Measurements from ENCODE around the gene SPEG.

SPEG gene

DNA sequence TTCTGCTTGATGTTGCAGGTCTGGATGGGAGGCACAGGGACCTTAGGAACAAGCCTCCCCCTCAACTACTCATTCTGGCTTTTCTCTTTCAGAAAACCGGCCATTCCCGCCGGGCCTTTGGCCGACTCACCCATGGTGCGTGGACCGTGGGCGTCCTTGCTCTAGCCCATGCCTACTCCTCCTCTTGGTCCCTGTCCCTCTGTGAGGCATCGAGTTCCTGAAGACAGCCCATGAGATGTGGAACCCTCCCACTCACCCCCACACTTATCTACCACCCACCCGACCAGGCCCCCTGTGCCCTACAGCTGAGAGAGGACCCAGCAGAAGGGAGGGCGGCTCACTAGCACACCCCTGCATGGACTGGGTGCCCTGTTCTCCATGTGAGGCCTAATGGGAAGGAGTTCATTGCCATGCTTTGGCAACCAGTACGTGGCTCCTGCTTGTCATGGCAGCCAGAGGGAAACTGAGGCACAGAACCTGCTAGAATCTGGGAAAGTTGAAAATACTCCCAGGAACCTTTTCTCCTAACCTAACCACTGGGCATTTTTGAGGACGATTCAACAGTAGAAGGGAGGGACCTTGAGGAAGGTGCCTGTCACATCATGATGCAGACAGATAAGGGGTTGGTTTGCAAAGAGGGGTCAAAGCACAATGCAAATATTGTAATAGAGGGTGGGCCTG, 8.5 kb downstream of the SPEG start:
- DNase-seq (ENCODE audit: low read depth), result no peak
- TF ChIP-seq CTCF (IDR thresholded peaks at IDR 0.05; ENCODE audit: insufficient read depth, low read depth, low read length, missing control alignments), result no peak
- no peak overlapping the region for H3K4me3 ChIP-seq (ENCODE audit: low read length)

DNA sequence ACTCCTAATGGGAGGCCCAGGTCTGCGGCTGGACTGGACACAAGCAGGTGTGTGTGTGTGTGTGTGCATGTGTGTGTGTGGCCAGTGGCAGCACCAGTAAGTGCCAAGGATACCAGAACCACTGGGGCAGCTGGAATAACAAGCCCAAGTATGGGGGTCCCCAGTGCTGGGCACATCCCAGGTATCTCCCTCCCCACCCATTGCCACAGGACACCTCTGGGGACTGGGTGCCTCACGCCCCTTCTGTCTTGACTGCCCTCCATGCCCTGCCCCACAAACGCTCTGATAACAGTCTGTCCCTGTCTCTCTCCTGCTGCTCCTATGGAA, 9.0 kb downstream of the SPEG start:
- TF ChIP-seq CTCF (IDR thresholded peaks at IDR 0.05; ENCODE audit: insufficient read depth, low read depth, low read length, missing control alignments), result no peak
- H3K4me3 ChIP-seq (ENCODE audit: low read length), result no peak overlapping the region
- DNase-seq (ENCODE audit: low read depth), result no peak

DNA sequence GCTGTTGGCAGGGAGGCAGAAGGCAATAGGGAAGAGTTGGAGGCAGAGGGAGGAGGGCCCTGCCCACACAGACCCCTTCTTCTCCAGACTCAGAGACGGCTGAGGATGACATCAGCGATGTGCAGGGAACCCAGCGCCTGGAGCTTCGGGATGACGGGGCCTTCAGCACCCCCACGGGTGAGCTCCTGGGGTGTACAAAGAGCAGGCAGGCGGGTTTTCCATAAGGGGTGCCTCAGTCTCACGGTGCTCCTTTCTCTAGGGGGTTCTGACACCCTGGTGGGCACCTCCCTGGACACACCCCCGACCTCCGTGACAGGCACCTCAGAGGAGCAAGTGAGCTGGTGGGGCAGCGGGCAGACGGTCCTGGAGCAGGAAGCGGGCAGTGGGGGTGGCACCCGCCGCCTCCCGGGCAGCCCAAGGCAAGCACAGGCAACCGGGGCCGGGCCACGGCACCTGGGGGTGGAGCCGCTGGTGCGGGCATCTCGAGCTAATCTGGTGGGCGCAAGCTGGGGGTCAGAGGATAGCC, 10.0 kb downstream of the SPEG start:
- DNase-seq (ENCODE audit: low read depth), result no peak
- H3K4me3 ChIP-seq (ENCODE audit: low read length), result no peak overlapping the region
- no peak for TF ChIP-seq CTCF (IDR thresholded peaks at IDR 0.05; ENCODE audit: insufficient read depth, low read depth, low read length, missing control alignments)

GRCh38 chr2:219445220-219445640, 10.6 kb downstream of the SPEG start:
- DNase-seq (ENCODE audit: low read depth), result no peak
- no peak for TF ChIP-seq CTCF (IDR thresholded peaks at IDR 0.05; ENCODE audit: insufficient read depth, low read depth, low read length, missing control alignments)
- no peak overlapping the region for H3K4me3 ChIP-seq (ENCODE audit: low read length)

GRCh38 chr2:219446101-219446504, 11.5 kb downstream of the SPEG start:
- DNase-seq (ENCODE audit: low read depth), result no peak
- H3K4me3 ChIP-seq (ENCODE audit: low read length), result no peak overlapping the region
- no peak for TF ChIP-seq CTCF (IDR thresholded peaks at IDR 0.05; ENCODE audit: insufficient read depth, low read depth, low read length, missing control alignments)

DNA sequence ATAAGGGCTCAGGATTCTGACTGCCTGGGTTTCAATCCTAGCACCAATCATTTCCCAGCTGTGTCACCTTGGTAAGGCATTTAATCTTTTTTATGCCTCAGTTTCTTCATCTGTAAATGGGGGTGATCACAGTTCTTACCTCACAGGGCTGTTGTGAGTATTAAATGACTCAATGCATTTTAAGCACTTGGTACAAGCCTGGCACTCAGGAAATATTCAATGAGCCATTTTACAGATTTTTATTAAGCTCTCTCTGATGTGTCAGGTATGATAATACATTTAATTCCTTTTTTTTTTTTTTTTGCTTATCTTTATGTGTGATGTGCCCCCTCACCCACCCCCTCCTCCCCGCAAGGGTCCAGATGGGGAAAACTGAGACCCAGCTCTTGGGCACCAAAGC, 12.0 kb downstream of the SPEG start:
- no peak for TF ChIP-seq CTCF (IDR thresholded peaks at IDR 0.05; ENCODE audit: insufficient read depth, low read depth, low read length, missing control alignments)
- DNase-seq (ENCODE audit: low read depth), result no peak
- H3K4me3 ChIP-seq (ENCODE audit: low read length), result no peak overlapping the region
